ENCODE results near the gene PALM.

PALM gene

GRCh38 chr19:682678-683320 is 25.9 kb upstream of the PALM start:
- Histone ChIP-seq H3K79me2 (ENCODE audit: insufficient read depth, low read length) (no peaks in the 10 kb centered on the region), H3K9me3 (ENCODE audit: low read length) (no peaks in the 10 kb centered on the region), H3F3A (ENCODE audit: insufficient read depth, low read length) (no peaks in the 10 kb centered on the region), H3K27ac (ENCODE audit: low read depth, low read length, poor library complexity, severe bottlenecking) (no peak overlapping the region), H2AFZ (ENCODE audit: low read length) (no peak overlapping the region), H3K36me3 (ENCODE audit: insufficient read depth, low read length) (no peaks in the 10 kb centered on the region), H4K20me1 (ENCODE audit: insufficient read depth, low read length) (no peaks in the 10 kb centered on the region), H3K4me1 (ENCODE audit: insufficient read depth, low read length, severe bottlenecking) (peaks cover 6% of the 10 kb centered on the region), H3K27me3 (ENCODE audit: insufficient read depth, low read length) (peaks cover 12% of the 10 kb centered on the region; the same call in 1 of the 2 replicates), H3K9me2 (ENCODE audit: low read depth, low read length) (no peaks in the 10 kb centered on the region), H3K9ac (ENCODE audit: low read length) (no peak overlapping the region), H3K4me2 (ENCODE audit: low read length) (no peak overlapping the region), H3K4me3 (ENCODE audit: low read depth, low read length, poor library complexity, severe bottlenecking) (no peak overlapping the region)
- TF ChIP-seq EZH2 (IDR thresholded peaks at IDR 0.05; ENCODE audit: borderline replicate concordance, low read length): no peak
- TF ChIP-seq CTCF (IDR thresholded peaks at IDR 0.05; ENCODE audit: low read length): no peak

GRCh38 chr19:685454-685931 is 23.2 kb upstream of the PALM start:
- H3K27ac ChIP-seq (ENCODE audit: low read depth, low read length, poor library complexity, severe bottlenecking): no peak overlapping the region
- H3K9ac ChIP-seq (ENCODE audit: low read length): no peak overlapping the region
- H3K9me2 ChIP-seq (ENCODE audit: low read depth, low read length): no peaks in the 10 kb centered on the region
- H3K27me3 ChIP-seq (ENCODE audit: insufficient read depth, low read length): peaks cover 13% of the 10 kb centered on the region; the same call in 1 of the 2 replicates
- H3K4me1 ChIP-seq (ENCODE audit: insufficient read depth, low read length, severe bottlenecking): no peaks in the 10 kb centered on the region
- no peaks in the 10 kb centered on the region for H3K79me2 ChIP-seq (ENCODE audit: insufficient read depth, low read length)
- H4K20me1 ChIP-seq (ENCODE audit: insufficient read depth, low read length): no peaks in the 10 kb centered on the region
- no peak overlapping the region for H3K4me2 ChIP-seq (ENCODE audit: low read length)
- no peaks in the 10 kb centered on the region for H3K9me3 ChIP-seq (ENCODE audit: low read length)
- no peak overlapping the region for H2AFZ ChIP-seq (ENCODE audit: low read length)
- TF ChIP-seq EZH2 (IDR thresholded peaks at IDR 0.05; ENCODE audit: borderline replicate concordance, low read length) (no peak), CTCF (IDR thresholded peaks at IDR 0.05; ENCODE audit: low read length) (no peak)
- H3F3A ChIP-seq (ENCODE audit: insufficient read depth, low read length): no peaks in the 10 kb centered on the region
- H3K4me3 ChIP-seq (ENCODE audit: low read depth, low read length, poor library complexity, severe bottlenecking): no peak overlapping the region
- H3K36me3 ChIP-seq (ENCODE audit: insufficient read depth, low read length): no peaks in the 10 kb centered on the region

- TF ChIP-seq CTCF (IDR thresholded peaks at IDR 0.05; ENCODE audit: low read length) (no peak), EZH2 (IDR thresholded peaks at IDR 0.05; ENCODE audit: borderline replicate concordance, low read length) (no peak)
- H3K79me2 ChIP-seq (ENCODE audit: insufficient read depth, low read length): no peaks in the 10 kb centered on the region
- H3K9me3 ChIP-seq (ENCODE audit: low read length): no peaks in the 10 kb centered on the region
- H3K9me2 ChIP-seq (ENCODE audit: low read depth, low read length): no peaks in the 10 kb centered on the region
- no peaks in the 10 kb centered on the region for H3K4me1 ChIP-seq (ENCODE audit: insufficient read depth, low read length, severe bottlenecking)
- H4K20me1 ChIP-seq (ENCODE audit: insufficient read depth, low read length): no peaks in the 10 kb centered on the region
- peaks cover 15% of the 10 kb centered on the region; the same call in 1 of the 2 replicates for H3K27me3 ChIP-seq (ENCODE audit: insufficient read depth, low read length)
- no peak overlapping the region for H2AFZ ChIP-seq (ENCODE audit: low read length)
- H3K36me3 ChIP-seq (ENCODE audit: insufficient read depth, low read length): no peaks in the 10 kb centered on the region
- H3K4me2 ChIP-seq (ENCODE audit: low read length): no peak overlapping the region
- no peaks in the 10 kb centered on the region for H3F3A ChIP-seq (ENCODE audit: insufficient read depth, low read length)
- no peak overlapping the region for H3K4me3 ChIP-seq (ENCODE audit: low read depth, low read length, poor library complexity, severe bottlenecking)
- H3K9ac ChIP-seq (ENCODE audit: low read length): no peak overlapping the region
- H3K27ac ChIP-seq (ENCODE audit: low read depth, low read length, poor library complexity, severe bottlenecking): no peak overlapping the region
These were observed 22.0 kb upstream of the PALM start for GRCh38 chr19:686589-687297.

All from OCI-LY1 (cell line).